GM12875 (cell line): Measurements from ENCODE around the gene DDN.
A peak's percentile ranks its signal among the peaks of the same experiment; 100 is the strongest.

Experiments
- H3K4me3 ChIP-seq: one replicate; pipeline ENCODE4 v1.5.1; 2011; ENCODE audit warnings: low read depth, low read length, control low read depth
- TF ChIP-seq, protein P1 (sequence below): IDR thresholded peaks from 2 replicates; pipeline ENCODE4 v1.5.1; 2011; ENCODE audit warnings: low read depth, mild to moderate bottlenecking, control low read depth, inconsistent platforms, low read length, moderate library complexity, borderline replicate concordance; ENCODE audit not compliant: insufficient read depth

The DDN gene

DNA sequence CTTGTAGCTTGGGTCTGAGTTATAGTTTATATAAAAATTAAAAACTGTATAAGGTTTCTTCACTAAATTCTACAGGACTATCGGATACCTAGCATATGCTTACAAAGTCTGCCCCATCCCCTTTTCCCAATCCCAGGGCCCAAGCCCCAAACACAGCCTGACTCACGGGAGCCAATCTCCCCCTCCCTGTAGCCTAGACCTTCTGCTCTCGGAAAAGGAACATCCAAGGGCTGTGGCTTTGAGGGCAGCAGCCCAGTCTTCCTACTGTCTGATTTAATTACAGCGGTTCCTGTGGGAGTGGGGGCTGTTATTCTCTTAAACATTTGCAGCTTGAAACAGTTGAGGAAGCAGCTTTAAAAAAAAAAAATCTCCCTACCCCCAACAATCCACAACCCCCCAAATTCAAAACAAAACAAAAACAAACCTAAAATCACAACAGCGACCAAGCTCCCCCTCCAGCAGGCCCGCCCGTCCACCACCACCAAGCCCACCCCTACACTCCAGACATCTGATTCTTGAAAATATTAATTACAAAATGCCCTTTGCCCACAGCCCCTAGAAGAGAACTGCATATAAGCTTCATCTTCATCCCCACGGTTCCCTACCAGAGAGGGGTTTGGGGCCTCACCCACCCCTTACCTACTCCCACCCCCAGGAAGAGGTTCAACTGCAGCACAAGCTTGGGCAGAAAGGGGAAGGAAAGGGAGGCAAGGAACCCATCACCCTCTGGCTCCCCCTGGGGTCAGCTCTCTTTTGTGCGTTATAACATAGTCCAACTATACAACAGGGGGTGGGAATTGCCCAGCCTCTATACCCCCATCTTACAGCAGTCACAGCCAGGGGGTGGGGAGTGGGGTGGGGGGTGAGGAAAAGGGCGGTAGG is 20.5 kb upstream of the DDN start:
- TF ChIP-seq, protein P1, sequence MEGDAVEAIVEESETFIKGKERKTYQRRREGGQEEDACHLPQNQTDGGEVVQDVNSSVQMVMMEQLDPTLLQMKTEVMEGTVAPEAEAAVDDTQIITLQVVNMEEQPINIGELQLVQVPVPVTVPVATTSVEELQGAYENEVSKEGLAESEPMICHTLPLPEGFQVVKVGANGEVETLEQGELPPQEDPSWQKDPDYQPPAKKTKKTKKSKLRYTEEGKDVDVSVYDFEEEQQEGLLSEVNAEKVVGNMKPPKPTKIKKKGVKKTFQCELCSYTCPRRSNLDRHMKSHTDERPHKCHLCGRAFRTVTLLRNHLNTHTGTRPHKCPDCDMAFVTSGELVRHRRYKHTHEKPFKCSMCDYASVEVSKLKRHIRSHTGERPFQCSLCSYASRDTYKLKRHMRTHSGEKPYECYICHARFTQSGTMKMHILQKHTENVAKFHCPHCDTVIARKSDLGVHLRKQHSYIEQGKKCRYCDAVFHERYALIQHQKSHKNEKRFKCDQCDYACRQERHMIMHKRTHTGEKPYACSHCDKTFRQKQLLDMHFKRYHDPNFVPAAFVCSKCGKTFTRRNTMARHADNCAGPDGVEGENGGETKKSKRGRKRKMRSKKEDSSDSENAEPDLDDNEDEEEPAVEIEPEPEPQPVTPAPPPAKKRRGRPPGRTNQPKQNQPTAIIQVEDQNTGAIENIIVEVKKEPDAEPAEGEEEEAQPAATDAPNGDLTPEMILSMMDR = peak; percentile 56
- no peak overlapping the region for H3K4me3 ChIP-seq

- TF ChIP-seq, protein P1 = no peak
- H3K4me3 ChIP-seq = peak overlapping the region; percentile 75
Measured at GRCh38 chr12:49019120-49019430, 19.9 kb upstream of the DDN start.

DNA sequence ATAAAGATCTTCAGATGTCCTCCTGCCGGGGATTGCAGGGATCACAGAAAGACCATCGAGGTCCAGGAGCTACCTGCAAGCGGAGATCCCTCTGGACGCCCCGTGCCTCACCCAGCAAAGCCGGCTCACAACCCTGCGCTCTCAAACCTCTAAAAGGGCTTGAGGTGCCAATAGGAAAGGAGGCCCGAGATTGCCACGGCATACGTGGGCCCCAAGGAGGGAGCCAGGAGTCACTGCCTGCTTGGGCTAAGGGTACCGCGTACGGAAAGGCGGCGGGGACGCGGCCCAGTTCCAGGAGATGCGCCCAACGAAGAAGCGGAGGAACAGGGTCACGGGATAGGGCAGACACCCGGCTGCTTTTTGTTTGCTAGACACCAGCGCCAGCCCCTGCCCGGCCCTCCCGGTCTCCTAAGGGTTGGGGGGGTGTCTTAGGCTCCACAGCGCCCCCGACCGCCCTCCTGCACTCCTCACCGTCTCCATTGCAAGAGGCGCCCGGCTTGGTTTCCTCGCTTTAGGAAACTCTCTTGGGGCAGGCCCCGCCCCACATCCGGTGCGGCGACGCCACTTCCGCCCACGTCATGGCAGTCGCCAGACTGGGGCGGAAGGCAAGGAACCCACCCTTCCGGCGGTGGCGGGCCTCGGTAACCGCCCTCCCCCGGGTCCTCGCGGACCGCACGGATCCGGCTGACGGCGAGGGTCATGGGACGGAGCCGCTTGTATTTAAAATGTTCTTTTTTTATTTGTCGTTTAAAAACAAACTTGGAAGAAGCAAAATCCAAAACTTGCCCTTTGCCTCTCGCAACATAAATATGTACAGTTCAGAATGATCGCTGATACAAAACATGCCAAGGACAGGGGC is 19.3 kb upstream of the DDN start, which contains the start of gene PRKAG1:
TSS of gene PRKAG1 (minus strand) at position 516 of the 859 bp plus-strand sequence. CDS start at position 480, 36 bp downstream.
- TF ChIP-seq, protein P1 = peak; percentile 60
- peak within 1 kb of the TSS; percentile 75 for H3K4me3 ChIP-seq

DNA sequence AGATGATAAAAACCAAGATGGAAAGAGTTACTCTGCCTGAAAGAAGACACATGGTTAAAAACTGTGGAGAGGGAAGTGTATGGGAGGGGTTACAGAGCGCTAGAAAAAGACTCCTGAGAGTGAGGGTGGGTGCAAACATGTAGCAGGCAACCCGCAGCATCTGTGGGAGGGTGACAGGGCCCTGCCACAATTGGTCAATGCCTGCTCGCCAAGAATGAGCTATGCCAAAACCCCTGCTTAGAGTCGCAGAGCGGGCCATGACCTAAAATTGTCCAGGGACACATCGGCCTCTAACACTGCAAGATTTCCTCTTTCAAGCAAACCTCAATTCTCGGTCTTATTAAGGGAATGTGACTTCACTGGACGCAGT is 18.7 kb upstream of the DDN start:
- TF ChIP-seq, protein P1 = no peak
- H3K4me3 ChIP-seq = peak overlapping the region; percentile 75

GRCh38 chr12:49015196-49015595 is 16.0 kb upstream of the DDN start:
- TF ChIP-seq, protein P1 = no peak
- no peak overlapping the region for H3K4me3 ChIP-seq

- TF ChIP-seq, protein P1 = no peak
- no peak overlapping the region for H3K4me3 ChIP-seq
Measured at GRCh38 chr12:49014547-49014946, 15.4 kb upstream of the DDN start.
